ENCODE results near the gene TCTN2. TPM values are rescaled to one million over a fixed set of nuclear protein-coding genes. Genes with fewer than 3 reads are reported as not detected.

TCTN2 gene
- total and polyA plus RNA-seq, 2 of the 8 experiments (the other 6 are each of a cell fraction or from before 2014, with no cell fraction given) = 7.5 to 8.4 TPM

DNA sequence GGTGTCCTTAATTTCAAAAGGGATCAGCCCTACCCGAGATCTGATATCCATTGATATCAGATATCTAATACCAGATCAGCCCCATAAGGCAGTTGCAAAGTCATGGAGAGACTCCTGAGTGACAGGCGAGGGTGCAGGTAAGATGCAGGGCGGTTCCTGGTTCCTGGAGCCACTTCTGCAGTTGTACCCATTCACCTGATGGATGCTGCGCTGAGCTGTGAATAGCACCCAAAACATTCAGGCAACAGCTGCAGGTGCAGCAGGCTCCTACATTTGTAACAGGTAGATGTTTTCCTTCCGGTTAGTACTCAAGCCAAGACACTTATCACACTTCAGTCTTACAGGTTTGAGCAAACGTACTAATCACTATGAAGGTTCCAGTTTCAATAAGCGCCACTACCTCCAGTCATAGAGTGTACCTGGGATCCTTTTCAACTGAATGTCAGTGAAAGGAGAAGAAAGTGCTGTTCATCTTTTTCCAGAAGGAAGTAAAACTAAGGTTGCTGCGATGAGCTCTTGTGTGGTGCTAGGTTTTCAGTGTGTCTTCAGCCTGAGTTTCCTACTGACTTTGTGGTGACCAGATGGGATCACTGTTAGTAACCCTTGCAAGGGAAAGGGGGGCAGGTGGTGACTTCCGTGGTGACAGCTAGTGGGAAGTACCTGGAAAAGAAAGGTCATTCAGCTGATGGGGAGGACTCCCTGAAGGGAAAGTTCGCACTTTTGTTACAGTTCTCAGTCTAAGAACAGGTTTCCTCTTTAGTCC is 43.1 kb downstream of the TCTN2 start:
- Histone ChIP-seq H2BK12ac (ENCODE audit: low read depth, low read length) (no peak overlapping the region), H3K23ac (ENCODE audit: insufficient read length) (no peak overlapping the region), H4K5ac (ENCODE audit: insufficient read length, low read depth, low read length) (no peak overlapping the region), H4K8ac (ENCODE audit: extremely low read depth, insufficient read depth, low read length) (no peak overlapping the region), H3K79me1 (ENCODE audit: low read depth, low read length) (peaks cover 5% of the 10 kb centered on the region; the same call in 1 of the 2 replicates), H3K4me2 (ENCODE audit: insufficient read depth in 1 of 2, low read depth in 2 of 2, low read length in 2 of 2) (peak overlapping the region; percentile 73 to 90; a peak in 2 of 4 replicates), H3K27ac (ENCODE audit: low read depth, low read length) (no peak overlapping the region), H3K9me3 (ENCODE audit: insufficient read depth in 2 of 2, low read depth in 1 of 2, low read length in 1 of 2) (no peaks in the 10 kb centered on the region), H3K4me3 (ENCODE audit: extremely low read depth in 1 of 4, insufficient read depth in 2 of 4, low read depth in 3 of 4, low read length in 4 of 4) (peak overlapping the region in 2 of 4 experiments; percentile 76 to 83; a peak in 5 of 8 replicates), H3K36me3 (ENCODE audit: control insufficient read depth in 2 of 4, insufficient read depth in 4 of 4, low read length in 3 of 4) (peaks cover 0 to 6% (median 0%) of the 10 kb centered on the region in 4 experiments; a peak in 1 of 8 replicates), H2AK5ac (ENCODE audit: low read depth, low read length) (no peak overlapping the region), H3K27me3 (replicated peaks in 1 of 4; ENCODE audit: control insufficient read depth in 3 of 4, extremely low read depth in 1 of 4, insufficient read depth in 3 of 4, low read length in 3 of 4) (no peaks in the 10 kb centered on the region; a peak in 1 of 7 replicates), H4K20me1 (replicated peaks in 1 of 2; ENCODE audit: control insufficient read depth in 1 of 2, insufficient read depth in 2 of 2, low read length in 2 of 2) (peaks cover 4 to 10% of the 10 kb centered on the region in 2 experiments), H2BK5ac (ENCODE audit: low read depth, low read length) (no peak overlapping the region), H3K14ac (ENCODE audit: insufficient read length) (no peak overlapping the region), H3K23me2 (ENCODE audit: low read depth, low read length) (peaks cover 13% of the 10 kb centered on the region; the same call in 1 of the 2 replicates), H3K18ac (ENCODE audit: extremely low read depth, low read length) (no peak overlapping the region), H3K4me1 (replicated peaks in 1 of 4; ENCODE audit: control insufficient read depth in 3 of 4, insufficient read depth in 4 of 4, low read length in 3 of 4) (peaks cover 0 to 9% (median 3%) of the 10 kb centered on the region in 4 experiments; a peak in 5 of 7 replicates), H2BK15ac (ENCODE audit: low read length) (no peak overlapping the region), H3K79me2 (ENCODE audit: control insufficient read depth in 1 of 2, insufficient read depth in 2 of 2, low read length in 2 of 2) (peaks cover 11 to 51% of the 10 kb centered on the region in 2 experiments), H4K91ac (replicated peaks; ENCODE audit: insufficient read length, low read length) (no peak overlapping the region), H3K56ac (replicated peaks; ENCODE audit: insufficient read length, low read depth, low read length) (no peak overlapping the region), H3K4ac (replicated peaks; ENCODE audit: insufficient read length, low read depth, low read length) (no peak overlapping the region), H2BK20ac (ENCODE audit: low read length) (no peak overlapping the region), H2AFZ (ENCODE audit: low read length) (no peak overlapping the region), H3K9ac (replicated peaks in 1 of 4; ENCODE audit: extremely low read depth in 1 of 4, low read depth in 3 of 4, low read length in 3 of 4) (peak overlapping the region in 1 of 4 experiments; percentile 18; a peak in 1 of 7 replicates), H2BK120ac (replicated peaks; ENCODE audit: low read depth, low read length) (no peak overlapping the region)
- ChIA-PET CTCF (ENCODE audit: partially characterized antibody) (interaction anchor here (1.1 kb wide), 1 partner anchor 48 kb away, joined by 3 read pairs; no protein-coding TSS in a partner anchor), POLR2A (ENCODE audit: partially characterized antibody) (interaction anchor here (1.2 to 5.2 kb wide), 4 partner anchors 10 to 113 kb away, joined by 3 to 24 read pairs (median 12); no protein-coding TSS in a partner anchor)
- 85% methylated on average over 10 of the region's 10 CpGs; no CpG with 5 or more reads in 1 of the 2 experiments for WGBS, 2 experiments (ENCODE audit: extremely low coverage in 1 of 2, insufficient coverage in 1 of 2, insufficient read length in 1 of 2, insufficient replicate concordance in 2 of 2, low coverage in 1 of 2, low lambda C conversion rate in 2 of 2, missing lambda C conversion rate in 1 of 2)
- no peak for DNase-seq (ENCODE audit: low read depth in 1 of 2, low spot score in 2 of 2)
- no peak for FAIRE-seq
- TF ChIP-seq POLR2AphosphoS5 (IDR thresholded peaks at IDR 0.05; ENCODE audit: low read depth, low read length) (peak; percentile 12; the same call in 1 of the 2 replicates), TAF7 (optimal IDR thresholded peaks at IDR 0.05; ENCODE audit: borderline replicate concordance, low read depth, low read length) (no peak)

All from H1 (cell line).